Fibroblast of lung (primary cell): Measurements from ENCODE around the gene NKX6-2. TPM values are rescaled to one million over a fixed set of nuclear protein-coding genes. Genes with fewer than 3 reads are reported as not detected.

Source experiments
- DNase-seq, 2 donors: peaks; one replicate each; pipeline versions ENCODE4 v3.0.0 to v3.0.0-alpha.2; 2010; ENCODE audit warnings: low read depth in 2 of 2
- H2AFZ ChIP-seq: 2 replicates; pipeline ENCODE4 v1.5.1; 2012; ENCODE audit warnings: low read length, control low read depth, inconsistent platforms
- H3K27ac ChIP-seq: 2 replicates; pipeline ENCODE4 v1.5.1; 2011; ENCODE audit warnings: low read length, control low read depth; ENCODE audit not compliant: insufficient read depth
- H3K27me3 ChIP-seq: 2 replicates; pipeline ENCODE4 v1.5.1; 2011; ENCODE audit warnings: mild to moderate bottlenecking, low read length; ENCODE audit not compliant: control insufficient read depth, insufficient read depth
- H3K36me3 ChIP-seq: 2 replicates; pipeline ENCODE4 v1.5.1; 2011; ENCODE audit warnings: low read length; ENCODE audit not compliant: control insufficient read depth, insufficient read depth
- H3K4me1 ChIP-seq: 2 replicates; pipeline ENCODE4 v1.5.1; 2011; ENCODE audit warnings: low read length; ENCODE audit not compliant: control insufficient read depth, insufficient read depth; ENCODE audit errors: extremely low read depth
- H3K4me2 ChIP-seq: 2 replicates; pipeline ENCODE4 v1.5.1; 2011; ENCODE audit warnings: low read length, control low read depth; ENCODE audit not compliant: insufficient read depth; ENCODE audit errors: extremely low read depth
- H3K4me3 ChIP-seq, 4 experiments: fragments of 200-600 bp in 1 of 4; sonication (generic) in 1 of 4; replicated peaks in 1 of 4; 2 replicates each; pipeline ENCODE4 v1.5.1; 2011 to 2016; ENCODE audit warnings: low read length in 4 of 4, low read depth in 3 of 4, mild to moderate bottlenecking in 3 of 4, control low read depth in 2 of 4, inconsistent platforms in 1 of 4, mixed read lengths in 1 of 4; ENCODE audit not compliant: insufficient read depth in 1 of 4; ENCODE audit errors: control extremely low read depth in 1 of 4
- H3K79me2 ChIP-seq: 2 replicates; pipeline ENCODE4 v1.5.1; 2012; ENCODE audit warnings: mild to moderate bottlenecking, low read length, inconsistent platforms; ENCODE audit not compliant: control insufficient read depth, insufficient read depth
- H3K9ac ChIP-seq: 2 replicates; pipeline ENCODE4 v1.5.1; 2011; ENCODE audit warnings: mild to moderate bottlenecking, low read length, control low read depth; ENCODE audit not compliant: insufficient read depth
- H3K9me3 ChIP-seq: 2 replicates; pipeline ENCODE4 v1.5.1; 2012; ENCODE audit warnings: low read depth, low read length; ENCODE audit not compliant: control insufficient read depth, insufficient read depth
- H4K20me1 ChIP-seq: 2 replicates; pipeline ENCODE4 v1.5.1; 2011; ENCODE audit warnings: low read length; ENCODE audit not compliant: control insufficient read depth, insufficient read depth; ENCODE audit errors: extremely low read depth
- EZH2 ChIP-seq: IDR thresholded peaks from 2 replicates; pipeline ENCODE4 v1.5.1; 2012; ENCODE audit warnings: low read length, control low read depth, mild to moderate bottlenecking; ENCODE audit errors: missing control alignments
- polyA plus RNA-seq, 2 donors: library from polyadenylated mRNA; depleted of rRNA in 1 of 2; stranded (reverse) in 1 of 2; unstranded in 1 of 2; fragments of >200 nt; gene quantifications; 2 replicates each; pipeline ENCODE4 v1.2.1, GENCODE V29; 2011 to 2012; ENCODE audit warnings: missing spikeins in 1 of 2
- total RNA-seq: library from RNA; depleted of rRNA; stranded (reverse); fragments of >200 nt; gene quantifications from 2 replicates; pipeline ENCODE4 v1.2.1, GENCODE V29; 2014
- TF ChIP-seq, protein P1 (sequence below), 2 donors: IDR thresholded peaks in 1 of 2; conservative IDR thresholded peaks in 1 of 2; 1 replicate in 1 of 2; 2 replicates in 1 of 2; pipeline ENCODE4 v1.5.1; 2011 to 2012; ENCODE audit warnings: low read length in 2 of 2, control low read depth in 1 of 2, inconsistent platforms in 1 of 2, low read depth in 1 of 2, mild to moderate bottlenecking in 1 of 2

NKX6-2 gene
- total and polyA plus RNA-seq, 2 donors (not counting 1 experiment from before 2014, with no cell fraction given): not detected

DNA sequence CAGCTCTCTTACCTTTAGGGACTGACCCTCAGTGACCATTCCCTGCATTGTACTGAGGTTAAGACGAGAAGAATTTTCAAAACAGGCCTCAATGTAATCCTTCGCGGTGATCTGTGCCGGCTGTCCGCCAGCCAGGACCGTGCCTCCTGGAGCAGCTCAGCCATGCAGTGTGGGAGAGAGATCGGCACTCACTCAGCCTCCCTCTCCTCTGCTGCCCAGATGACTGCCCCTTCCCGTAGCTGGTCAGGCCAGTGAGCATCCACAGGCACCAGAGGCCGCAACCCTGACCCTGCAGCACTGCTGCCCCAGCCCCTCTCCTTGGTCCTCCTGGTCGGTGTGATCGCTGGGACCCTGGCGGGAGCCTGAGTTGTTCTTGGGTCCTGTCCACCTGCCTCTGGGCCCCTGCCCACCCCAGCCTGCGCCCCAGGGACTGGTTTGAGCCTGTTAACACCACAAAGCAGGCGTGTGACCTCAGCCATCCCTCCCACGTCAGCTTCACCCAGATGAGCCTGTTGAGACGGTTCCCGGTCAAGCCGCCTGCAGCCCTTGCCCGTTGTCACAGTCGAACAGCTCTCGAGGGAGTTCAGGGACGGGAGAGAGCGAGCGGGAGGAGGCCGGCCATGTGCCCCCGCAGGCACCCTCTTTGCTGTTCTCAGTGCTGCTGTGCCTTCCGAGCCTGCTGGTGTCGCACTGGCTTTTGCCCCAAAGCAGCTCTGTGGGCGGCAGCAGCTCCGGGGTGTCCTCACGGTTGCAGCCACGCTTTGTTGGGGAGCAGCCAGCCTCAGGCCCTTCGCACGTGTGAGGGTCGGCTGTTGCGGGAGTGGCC, 37.2 kb downstream of the NKX6-2 start:
- TF ChIP-seq, protein P1, sequence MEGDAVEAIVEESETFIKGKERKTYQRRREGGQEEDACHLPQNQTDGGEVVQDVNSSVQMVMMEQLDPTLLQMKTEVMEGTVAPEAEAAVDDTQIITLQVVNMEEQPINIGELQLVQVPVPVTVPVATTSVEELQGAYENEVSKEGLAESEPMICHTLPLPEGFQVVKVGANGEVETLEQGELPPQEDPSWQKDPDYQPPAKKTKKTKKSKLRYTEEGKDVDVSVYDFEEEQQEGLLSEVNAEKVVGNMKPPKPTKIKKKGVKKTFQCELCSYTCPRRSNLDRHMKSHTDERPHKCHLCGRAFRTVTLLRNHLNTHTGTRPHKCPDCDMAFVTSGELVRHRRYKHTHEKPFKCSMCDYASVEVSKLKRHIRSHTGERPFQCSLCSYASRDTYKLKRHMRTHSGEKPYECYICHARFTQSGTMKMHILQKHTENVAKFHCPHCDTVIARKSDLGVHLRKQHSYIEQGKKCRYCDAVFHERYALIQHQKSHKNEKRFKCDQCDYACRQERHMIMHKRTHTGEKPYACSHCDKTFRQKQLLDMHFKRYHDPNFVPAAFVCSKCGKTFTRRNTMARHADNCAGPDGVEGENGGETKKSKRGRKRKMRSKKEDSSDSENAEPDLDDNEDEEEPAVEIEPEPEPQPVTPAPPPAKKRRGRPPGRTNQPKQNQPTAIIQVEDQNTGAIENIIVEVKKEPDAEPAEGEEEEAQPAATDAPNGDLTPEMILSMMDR (conservative IDR thresholded peaks at IDR 0.05 in 1 of 2, IDR thresholded peaks at IDR 0.05 in 1 of 2; ENCODE audit: low read depth in 1 of 2, low read length in 2 of 2): no peak
- no peak for TF ChIP-seq EZH2
- Histone ChIP-seq H3K27me3 (no peaks in the 10 kb centered on the region), H4K20me1 (no peaks in the 10 kb centered on the region), H3K9me3 (no peaks in the 10 kb centered on the region), H3K27ac (no peak overlapping the region), H3K4me3 (no peak overlapping the region), H3K4me1 (no peaks in the 10 kb centered on the region), H2AFZ (no peak overlapping the region), H3K4me2 (no peak overlapping the region), H3K79me2 (no peaks in the 10 kb centered on the region), H3K9ac (no peak overlapping the region), H3K36me3 (no peaks in the 10 kb centered on the region)
- no peak for DNase-seq

DNA sequence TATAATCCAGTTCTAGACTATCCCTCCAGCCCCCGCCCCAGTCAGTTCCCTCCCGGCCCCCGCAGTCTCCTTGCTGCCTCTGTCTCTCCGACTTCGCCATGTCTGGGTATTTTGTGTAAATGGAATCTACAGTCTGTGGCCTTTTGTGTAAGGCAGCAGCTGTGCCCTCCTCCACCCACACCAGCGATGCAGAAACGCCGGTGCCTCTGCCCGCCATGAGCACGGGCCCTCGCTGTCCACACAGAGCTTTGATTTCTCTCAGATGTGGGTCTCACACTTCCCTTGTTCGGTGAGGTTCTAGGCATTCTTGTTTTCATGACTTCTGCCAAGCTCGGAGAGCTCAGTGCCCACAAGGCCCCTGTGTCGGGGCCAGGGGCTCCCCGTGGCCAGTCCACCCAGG, 37.8 kb downstream of the NKX6-2 start:
- no peak for DNase-seq
- H3K27ac ChIP-seq: no peak overlapping the region

DNA sequence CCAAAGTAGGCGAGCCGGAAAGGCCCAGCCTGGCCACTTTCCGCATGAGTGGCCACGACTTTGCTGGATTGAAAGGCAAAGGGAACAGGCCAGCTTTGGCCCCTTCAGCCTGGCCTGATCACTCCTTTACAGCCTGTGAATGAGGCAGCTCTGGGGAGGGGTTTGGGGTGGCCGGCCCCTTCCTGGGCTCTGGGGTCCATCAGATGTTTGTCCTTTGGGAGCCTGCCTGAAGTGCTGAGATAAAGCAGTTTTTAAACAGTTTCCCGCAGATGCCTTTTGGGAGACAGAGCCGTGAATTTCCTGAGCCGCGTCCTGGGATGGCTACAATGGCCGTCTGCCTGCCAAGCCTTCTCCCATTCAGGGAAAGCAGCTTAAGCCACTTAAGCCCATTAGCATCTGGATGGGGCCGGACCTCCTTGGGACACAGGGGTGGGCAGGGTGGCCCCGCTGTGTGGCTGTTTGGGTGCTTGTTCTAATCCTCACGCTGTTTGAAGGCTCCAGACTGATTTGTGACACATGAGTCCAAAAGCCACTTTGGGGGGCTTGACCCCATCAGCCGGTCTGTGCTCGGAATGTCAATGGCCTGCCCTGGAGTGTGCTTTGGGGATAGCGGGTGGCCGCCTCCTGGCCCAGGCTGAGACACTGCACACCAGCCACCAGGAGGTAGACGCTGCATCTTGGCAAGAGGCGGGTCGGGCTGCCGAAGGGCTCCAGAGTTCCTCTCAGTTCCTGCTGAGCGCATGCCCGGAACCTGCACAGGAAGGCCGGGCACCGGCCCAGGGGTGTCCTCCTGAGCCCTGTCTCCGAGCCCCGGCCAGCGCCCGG, 38.9 kb downstream of the NKX6-2 start:
- Histone ChIP-seq H3K9ac (no peak overlapping the region), H3K27ac (no peak overlapping the region), H3K4me2 (no peak overlapping the region), H2AFZ (no peak overlapping the region), H4K20me1 (no peaks in the 10 kb centered on the region), H3K4me3 (no peak overlapping the region), H3K79me2 (no peaks in the 10 kb centered on the region), H3K9me3 (no peaks in the 10 kb centered on the region), H3K27me3 (no peaks in the 10 kb centered on the region), H3K4me1 (no peaks in the 10 kb centered on the region), H3K36me3 (no peaks in the 10 kb centered on the region)
- TF ChIP-seq, protein P1 (conservative IDR thresholded peaks at IDR 0.05 in 1 of 2, IDR thresholded peaks at IDR 0.05 in 1 of 2; ENCODE audit: low read depth in 1 of 2, low read length in 2 of 2): no peak
- no peak for TF ChIP-seq EZH2
- no peak for DNase-seq

More for the DNA sequence above, 37.8 kb downstream of the NKX6-2 start:
- H3K4me2 ChIP-seq: no peak overlapping the region
- TF ChIP-seq, protein P1 (conservative IDR thresholded peaks at IDR 0.05 in 1 of 2, IDR thresholded peaks at IDR 0.05 in 1 of 2; ENCODE audit: low read depth in 1 of 2, low read length in 2 of 2): no peak
- H4K20me1 ChIP-seq: no peaks in the 10 kb centered on the region
- H3K4me1 ChIP-seq: no peaks in the 10 kb centered on the region
- no peak overlapping the region for H3K4me3 ChIP-seq
- no peaks in the 10 kb centered on the region for H3K36me3 ChIP-seq
- H3K9me3 ChIP-seq: no peaks in the 10 kb centered on the region
- no peak overlapping the region for H3K9ac ChIP-seq
- no peak overlapping the region for H2AFZ ChIP-seq
- H3K27me3 ChIP-seq: no peaks in the 10 kb centered on the region
- no peaks in the 10 kb centered on the region for H3K79me2 ChIP-seq
